GM19452 (cell line): ENCODE measurements around the gene DNPH1.
A peak's percentile ranks its signal among the peaks of the same experiment; 100 is the strongest.

ENCODE experiments used
- ATAC-seq: cut with Tn5 transposase; IDR thresholded peaks from one replicate; pipeline ENCODE4 v1.9.1; 2021; ENCODE audit not compliant: unreplicated experiment

Gene DNPH1

DNA sequence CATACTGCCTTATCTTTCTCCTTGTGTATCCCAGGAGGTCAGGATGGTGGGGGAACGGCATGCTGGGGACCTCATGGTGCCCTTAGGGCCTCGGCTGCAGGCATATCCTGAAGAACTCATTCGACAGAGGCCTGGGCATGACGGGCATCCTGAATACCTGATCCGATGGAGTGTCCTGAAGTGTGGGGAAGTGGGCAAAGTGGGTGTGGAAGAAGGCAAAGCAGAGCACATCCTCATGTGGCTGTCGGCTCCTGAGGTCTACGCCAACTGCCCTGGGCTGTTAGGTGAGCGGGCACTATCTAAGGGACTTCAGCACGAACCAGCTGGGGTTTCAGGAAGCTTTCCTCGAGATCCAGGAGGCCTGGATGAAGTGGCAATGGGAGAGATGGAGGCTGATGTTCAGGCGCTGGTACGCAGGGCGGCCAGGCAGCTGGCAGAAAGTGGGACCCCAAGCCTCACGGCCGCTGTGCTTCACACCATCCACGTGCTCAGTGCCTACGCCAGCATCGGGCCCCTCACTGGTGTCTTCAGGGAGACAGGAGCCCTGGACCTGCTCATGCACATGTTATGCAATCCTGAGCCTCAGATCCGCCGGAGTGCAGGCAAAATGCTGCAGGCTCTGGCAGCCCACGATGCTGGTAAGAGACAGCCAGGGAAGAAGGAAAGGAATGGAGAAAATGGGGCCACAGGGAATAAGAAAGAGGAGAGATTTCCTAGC is 44.9 kb downstream of the DNPH1 start:
- ATAC-seq = no peak

DNA sequence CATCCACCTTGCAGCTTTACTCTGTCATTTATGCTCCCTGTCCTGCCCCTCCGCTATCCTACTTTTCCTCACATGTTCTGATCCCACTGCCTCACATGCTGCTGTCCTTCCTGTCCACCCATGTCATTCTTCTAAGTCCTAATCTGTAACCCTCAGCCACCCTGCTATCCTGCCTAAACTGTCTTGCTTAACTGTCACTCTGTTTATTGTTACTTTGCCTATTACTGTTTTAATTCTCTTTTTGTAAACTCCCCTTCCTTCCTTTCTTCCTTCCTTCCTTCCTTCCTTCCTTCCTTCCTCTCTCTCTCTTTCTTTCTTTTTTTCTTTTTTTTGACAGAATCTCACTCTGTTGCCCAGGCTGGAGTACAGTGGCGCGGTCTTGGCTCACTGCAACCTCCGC is 45.8 kb downstream of the DNPH1 start:
- no peak for ATAC-seq

DNA sequence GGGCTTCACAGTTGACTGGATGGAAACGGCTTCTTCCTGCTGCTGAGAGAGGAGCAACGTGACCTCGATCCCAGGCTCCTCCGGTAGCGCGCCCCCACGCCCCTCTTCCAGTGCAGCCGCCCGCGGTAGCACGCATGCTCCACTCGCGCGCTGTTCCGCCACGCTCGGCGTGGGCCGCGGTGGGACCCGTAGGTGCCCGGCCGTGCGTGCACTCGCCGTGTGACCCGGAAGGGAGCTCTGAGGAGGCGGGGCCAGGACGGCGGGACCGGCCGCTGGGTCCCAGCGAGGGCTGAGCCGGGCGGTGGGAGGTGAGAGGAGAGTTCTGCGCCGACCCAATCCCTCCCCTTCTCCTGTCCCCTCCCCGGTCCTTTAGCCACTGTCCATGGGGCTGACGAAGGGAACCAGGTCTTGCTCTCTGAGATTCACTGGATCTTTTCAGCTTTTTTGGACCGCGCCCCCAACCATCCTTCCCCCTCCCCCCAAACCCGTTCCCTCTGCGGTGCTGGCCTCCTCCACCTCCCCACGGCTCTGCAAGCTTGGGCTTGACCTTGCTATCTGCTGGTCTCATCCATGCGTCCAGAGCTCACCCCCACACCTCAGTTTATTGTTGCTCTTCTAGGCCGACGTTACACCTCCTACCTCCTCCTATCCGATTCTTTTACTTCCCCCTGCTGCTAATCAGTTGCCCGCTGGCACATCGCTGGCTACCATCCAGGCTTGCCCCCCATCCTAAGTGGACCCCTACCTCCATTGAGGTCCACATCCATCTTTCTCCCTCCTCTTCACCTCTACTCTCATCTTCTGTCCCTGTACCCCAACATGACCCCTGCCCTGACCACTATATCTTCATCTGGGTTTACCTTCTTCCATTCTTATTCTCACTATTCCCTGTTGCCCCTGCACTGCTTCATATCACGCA is 47.1 kb downstream of the DNPH1 start, which contains the start of gene CUL9:
TSS of gene CUL9 (plus strand) at position 255 of the 919 bp plus-strand sequence. CDS start 2,115 bp downstream, outside the sequence.
- ATAC-seq = peak; percentile 88

DNA sequence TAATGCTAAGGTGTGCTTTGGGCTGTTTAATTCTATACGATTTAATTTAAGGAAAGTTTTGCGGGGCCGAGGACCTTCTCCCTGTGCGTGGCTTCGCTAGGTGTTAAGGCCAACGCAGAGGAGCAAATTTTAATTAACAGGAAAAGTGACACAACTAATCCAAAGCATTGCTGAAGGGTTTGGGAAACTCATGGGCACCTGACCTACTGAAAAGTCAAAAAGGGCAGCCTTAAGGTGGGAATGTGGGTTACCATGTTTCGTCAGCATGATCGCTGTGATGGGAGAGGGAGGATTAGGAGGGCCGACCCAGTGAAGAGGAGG is 47.7 kb downstream of the DNPH1 start:
- ATAC-seq = no peak

DNA sequence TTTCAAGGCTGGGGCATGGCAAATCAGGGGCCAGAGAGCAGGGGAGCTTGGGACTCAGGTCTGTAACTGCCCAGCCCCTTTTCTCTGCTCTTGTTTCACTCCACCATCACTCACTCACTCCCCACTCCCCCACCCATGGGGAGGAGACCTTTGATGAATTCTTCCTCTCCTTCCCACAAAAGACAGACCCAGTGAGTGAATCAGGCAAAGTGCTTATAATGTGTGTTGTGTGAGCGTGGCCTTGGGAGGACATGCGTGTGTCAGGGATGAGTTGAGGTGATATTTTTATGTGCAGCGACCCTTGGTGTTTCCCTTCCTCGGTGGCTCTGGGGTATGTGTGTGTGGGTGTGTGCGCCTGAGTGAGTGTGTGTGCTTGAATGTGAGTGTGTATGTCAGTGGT is 48.3 kb downstream of the DNPH1 start:
- ATAC-seq = no peak

DNA sequence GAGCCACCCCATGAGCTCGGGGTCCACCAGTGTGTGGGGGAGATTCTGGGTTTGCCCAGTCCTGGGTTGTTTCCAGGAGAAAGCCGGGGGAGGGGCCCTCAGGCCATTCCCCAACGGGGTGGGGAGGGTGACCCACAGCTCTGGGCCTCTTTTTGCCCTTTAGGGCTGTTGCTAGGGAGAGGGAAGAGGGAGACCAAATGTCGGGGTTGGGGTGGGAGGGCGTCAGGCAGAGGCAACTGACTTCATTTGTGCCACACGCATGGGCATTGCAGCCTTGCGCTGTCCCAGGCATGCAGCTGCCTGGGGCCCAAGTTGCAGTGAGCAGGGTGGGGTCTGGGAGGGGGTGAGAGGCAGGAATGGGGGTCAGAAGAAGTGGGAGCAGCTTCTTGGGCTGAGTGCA is 49.2 kb downstream of the DNPH1 start:
- no peak for ATAC-seq

DNA sequence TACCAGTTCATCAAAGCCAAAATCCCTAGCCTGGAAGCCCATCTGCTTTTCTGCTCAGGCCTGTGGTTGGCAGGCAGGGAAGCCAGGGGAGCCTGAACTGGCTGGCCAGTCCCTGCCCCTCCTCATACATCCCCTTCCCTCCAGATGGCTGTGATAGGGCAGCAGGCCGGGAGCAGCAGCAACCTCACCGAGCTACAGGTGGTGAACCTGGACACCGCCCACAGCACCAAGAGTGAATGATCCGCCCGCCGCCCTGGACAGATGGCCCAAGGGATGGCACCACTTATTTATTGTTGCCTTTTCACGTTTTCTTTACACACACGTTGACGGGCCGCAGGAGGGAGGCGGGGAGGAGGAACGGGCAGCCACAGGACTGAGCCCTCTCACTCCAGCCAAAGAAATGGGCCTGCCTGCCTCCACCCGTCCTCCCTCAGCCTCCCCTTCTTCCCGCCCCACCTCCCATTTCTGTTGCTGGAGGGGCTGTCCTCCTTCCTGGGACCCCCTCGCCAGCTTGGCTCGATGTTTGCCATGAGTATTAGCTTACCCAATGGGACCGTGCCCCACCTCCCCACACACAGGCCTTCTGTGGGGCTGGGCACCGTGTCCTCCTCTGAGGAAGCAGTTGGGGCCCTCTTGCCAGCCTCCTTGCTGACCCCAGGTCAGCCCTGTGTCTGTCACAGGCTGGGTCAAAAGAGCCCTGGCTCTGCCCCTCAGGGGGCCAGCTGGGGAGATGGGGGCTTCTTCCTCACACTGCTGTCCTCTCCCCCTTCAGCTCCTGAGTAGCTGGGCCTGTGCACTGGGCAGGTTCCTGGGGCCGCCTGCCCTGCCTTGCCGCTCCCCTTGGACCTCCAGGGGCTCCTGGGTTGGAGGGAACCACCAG is 50.1 kb downstream of the DNPH1 start:
- ATAC-seq = no peak

DNA sequence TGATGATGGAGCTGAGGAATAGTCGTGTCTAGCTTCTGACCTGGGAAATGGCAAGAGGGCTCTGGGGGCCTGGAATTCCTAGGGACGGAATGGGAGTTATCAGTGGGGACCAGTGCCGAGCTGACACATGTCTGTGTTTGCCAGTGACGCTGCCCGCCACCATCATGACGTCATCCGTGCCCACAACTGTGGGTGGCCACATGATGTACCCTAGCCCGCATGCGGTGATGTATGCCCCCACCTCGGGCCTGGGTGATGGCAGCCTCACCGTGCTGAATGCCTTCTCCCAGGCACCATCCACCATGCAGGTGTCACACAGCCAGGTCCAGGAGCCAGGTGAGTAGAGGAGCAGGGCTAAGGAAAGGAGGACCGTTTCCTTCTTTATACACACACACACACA is 51.1 kb downstream of the DNPH1 start:
- ATAC-seq = no peak

DNA sequence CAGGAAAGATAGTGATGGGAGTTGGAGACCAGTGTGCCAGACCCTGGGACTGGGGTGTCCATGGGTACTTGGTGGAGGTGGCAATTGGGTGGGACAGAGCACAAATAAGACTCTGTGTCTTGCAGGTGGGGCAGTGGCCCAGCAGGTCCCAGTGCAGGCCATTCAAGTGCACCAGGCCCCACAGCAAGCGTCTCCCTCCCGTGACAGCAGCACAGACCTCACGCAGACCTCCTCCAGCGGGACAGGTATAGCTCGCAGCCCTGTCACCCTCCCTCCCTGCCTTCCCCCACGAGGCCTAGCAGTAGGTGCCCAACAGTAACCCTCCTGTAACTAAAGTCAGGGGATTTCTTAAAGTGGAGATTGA is 52.9 kb downstream of the DNPH1 start:
- ATAC-seq = no peak

DNA sequence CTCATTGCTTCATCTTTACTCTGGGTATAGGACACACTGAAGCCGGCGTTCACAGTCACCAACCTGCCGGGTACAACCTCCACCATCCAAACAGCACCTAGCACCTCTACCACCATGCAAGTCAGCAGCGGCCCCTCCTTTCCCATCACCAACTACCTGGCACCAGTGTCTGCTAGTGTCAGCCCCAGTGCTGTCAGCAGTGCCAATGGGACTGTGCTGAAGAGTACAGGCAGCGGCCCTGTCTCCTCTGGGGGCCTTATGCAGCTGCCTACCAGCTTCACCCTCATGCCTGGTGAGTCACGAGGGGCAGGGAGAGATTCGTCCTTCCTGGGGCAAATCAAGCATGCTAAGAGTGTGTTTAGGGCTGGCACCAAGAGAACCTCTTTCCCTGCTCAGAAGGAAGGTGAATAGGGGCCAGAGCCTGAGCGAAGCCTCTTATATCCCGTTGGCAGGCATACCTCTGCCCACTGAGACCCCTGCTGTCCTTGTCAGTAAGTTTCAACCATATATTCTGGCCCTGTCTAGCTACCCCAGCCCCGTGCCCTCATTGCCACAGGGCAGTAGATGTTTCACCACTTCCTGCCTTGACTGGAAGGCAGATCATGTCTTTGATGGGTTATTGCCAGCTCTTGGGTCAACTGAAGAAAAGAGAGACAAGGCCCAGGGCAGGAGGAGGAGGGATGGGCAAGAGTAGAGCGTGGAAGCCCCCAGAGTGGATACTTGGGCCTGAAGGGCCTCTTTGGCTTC is 53.4 kb downstream of the DNPH1 start:
- ATAC-seq = no peak
